T-helper 2 cell treated with Interferon-gamma antibody and Interleukin-4, amounts not matched to agents 5 μg/mL and 100 μg/mL, for 36 hours (primary cell): ENCODE measurements around the gene PRR5.

Experiments used
- DNase-seq: peaks from one replicate; pipeline ENCODE4 v3.0.0; 2021; ENCODE audit warnings: low spot score
- H3K27ac Mint-ChIP-seq: one replicate; pipeline ENCODE4 v1.8.0; 2021; ENCODE audit warnings: mild to moderate bottlenecking, mixed read lengths
- H3K27me3 Mint-ChIP-seq: one replicate; pipeline ENCODE4 v1.8.0; 2021; ENCODE audit warnings: low read depth, mixed read lengths
- H3K36me3 Mint-ChIP-seq: one replicate; pipeline ENCODE4 v1.8.0; 2021; ENCODE audit warnings: low read depth, mixed read lengths
- H3K4me1 Mint-ChIP-seq: one replicate; pipeline ENCODE4 v1.8.0; 2021; ENCODE audit warnings: low read depth, mixed read lengths
- H3K4me3 Mint-ChIP-seq: one replicate; pipeline ENCODE4 v1.8.0; 2022; ENCODE audit warnings: mild to moderate bottlenecking, moderate library complexity, mixed read lengths
- H3K9me3 Mint-ChIP-seq: one replicate; pipeline ENCODE4 v1.8.0; 2021; ENCODE audit warnings: mixed read lengths

The PRR5 gene

GRCh38 chr22:44691796-44692661 is 10.0 kb upstream of the PRR5 start:
- Mint-ChIP-seq H3K9me3 (no peaks in the 10 kb centered on the region), H3K27me3 (no peaks in the 10 kb centered on the region), H3K27ac (no peak overlapping the region), H3K36me3 (peaks cover under 1% of the 10 kb centered on the region), H3K4me1 (no peaks in the 10 kb centered on the region), H3K4me3 (no peak overlapping the region)
- DNase-seq, result no peak

DNA sequence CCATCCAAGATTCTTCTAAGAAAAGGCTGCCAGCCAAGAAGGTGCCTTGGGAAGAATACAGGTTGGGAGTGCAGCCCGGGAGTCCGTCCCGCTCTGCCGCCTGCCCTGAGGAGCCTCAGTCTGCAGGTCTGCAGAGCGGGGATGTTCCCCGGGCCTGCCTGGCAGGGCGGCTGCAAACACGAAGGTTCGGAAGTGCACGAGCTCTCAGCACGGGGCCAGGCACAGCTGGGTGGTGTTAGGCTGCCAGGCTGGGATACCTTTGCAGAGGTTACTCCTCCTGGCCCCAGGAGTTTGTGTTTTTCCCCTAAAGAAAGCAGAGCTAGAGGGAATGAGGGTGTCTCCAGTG is 9.4 kb upstream of the PRR5 start:
- Mint-ChIP-seq H3K27ac (no peak overlapping the region), H3K27me3 (no peaks in the 10 kb centered on the region), H3K4me3 (no peak overlapping the region), H3K36me3 (no peaks in the 10 kb centered on the region), H3K4me1 (no peaks in the 10 kb centered on the region), H3K9me3 (no peaks in the 10 kb centered on the region)
- DNase-seq, result no peak

- H3K9me3 Mint-ChIP-seq, result no peaks in the 10 kb centered on the region
- DNase-seq, result no peak
- H3K27me3 Mint-ChIP-seq, result no peaks in the 10 kb centered on the region
- no peak overlapping the region for H3K4me3 Mint-ChIP-seq
- no peak overlapping the region for H3K27ac Mint-ChIP-seq
- no peaks in the 10 kb centered on the region for H3K36me3 Mint-ChIP-seq
- no peaks in the 10 kb centered on the region for H3K4me1 Mint-ChIP-seq
Measured at GRCh38 chr22:44693145-44693544, 8.9 kb upstream of the PRR5 start.

DNA sequence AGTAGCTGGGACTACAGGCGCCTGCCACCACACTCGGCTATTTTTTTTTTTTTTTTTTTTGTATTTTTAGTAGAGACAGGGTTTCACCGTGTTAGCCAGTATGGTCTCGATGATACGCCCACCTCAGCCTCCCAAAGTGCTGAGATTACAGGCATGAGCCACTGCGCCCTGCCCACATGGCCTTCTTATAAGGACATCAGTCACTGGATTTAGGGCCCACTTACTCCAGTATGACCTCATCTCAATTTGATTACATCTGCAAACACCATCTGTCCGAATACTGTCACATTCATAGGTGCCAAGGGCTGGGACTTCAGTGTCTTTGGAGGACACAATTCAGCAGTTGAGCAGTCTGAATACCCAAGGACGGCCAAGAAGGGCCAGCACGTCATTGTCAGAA is 8.2 kb upstream of the PRR5 start:
- Mint-ChIP-seq H3K4me3 (no peak overlapping the region), H3K36me3 (no peaks in the 10 kb centered on the region), H3K27ac (no peak overlapping the region), H3K27me3 (no peaks in the 10 kb centered on the region), H3K9me3 (no peaks in the 10 kb centered on the region), H3K4me1 (no peaks in the 10 kb centered on the region)
- DNase-seq, result no peak

GRCh38 chr22:44697423-44698141 is 4.4 kb upstream of the PRR5 start:
- peak; percentile 82 for DNase-seq
- no peaks in the 10 kb centered on the region for H3K9me3 Mint-ChIP-seq
- H3K4me3 Mint-ChIP-seq, result no peak overlapping the region
- no peaks in the 10 kb centered on the region for H3K36me3 Mint-ChIP-seq
- H3K4me1 Mint-ChIP-seq, result peaks cover 3% of the 10 kb centered on the region
- H3K27me3 Mint-ChIP-seq, result no peaks in the 10 kb centered on the region
- no peak overlapping the region for H3K27ac Mint-ChIP-seq

DNA sequence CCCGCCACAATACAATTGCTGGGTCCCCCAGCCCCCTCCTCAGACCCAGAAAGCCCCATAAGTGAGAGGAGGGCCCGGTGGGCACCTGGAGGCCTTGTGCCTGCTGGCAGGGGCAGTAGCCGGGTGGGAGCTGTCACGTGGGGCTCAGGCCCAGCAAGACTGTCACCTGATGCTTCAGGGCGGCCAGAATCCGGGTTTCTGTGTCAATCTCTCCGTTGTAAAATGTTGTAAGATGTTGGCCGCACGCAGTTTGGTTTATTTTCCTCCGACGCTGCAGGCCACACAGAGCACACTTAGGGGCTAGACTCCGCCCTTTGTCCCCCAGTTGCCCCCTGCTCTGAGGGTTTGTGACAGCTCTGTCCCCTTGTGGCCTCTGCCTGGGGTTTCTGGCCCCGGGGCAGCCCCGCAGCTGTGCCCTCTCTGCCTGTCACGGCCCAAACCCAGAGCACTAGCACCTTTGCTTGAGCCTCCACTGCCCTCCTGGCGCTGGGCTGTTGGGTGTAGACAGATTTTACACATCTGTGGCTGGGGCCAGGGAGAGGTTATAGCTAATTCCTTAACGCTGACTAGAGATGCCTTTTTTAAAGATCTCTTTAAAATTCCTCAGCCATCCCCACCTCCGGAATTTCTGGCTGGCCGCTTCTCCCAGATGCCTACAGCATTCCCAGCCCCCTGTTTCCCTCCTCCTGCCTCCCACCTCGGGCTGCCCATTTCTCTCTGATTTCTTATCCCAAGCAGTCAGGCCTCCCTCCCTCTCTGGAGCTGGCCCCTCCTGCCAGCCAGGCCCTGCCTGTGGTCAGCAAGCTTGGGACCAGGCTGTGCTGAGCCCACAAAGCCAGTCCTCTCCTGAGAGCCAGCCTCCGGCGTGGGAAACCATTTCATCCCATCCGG is 3.2 kb upstream of the PRR5 start:
- Mint-ChIP-seq H3K4me3 (no peak overlapping the region), H3K36me3 (no peaks in the 10 kb centered on the region), H3K4me1 (peaks cover 3% of the 10 kb centered on the region), H3K9me3 (no peaks in the 10 kb centered on the region), H3K27me3 (peaks cover 8% of the 10 kb centered on the region), H3K27ac (no peak overlapping the region)
- no peak for DNase-seq

DNA sequence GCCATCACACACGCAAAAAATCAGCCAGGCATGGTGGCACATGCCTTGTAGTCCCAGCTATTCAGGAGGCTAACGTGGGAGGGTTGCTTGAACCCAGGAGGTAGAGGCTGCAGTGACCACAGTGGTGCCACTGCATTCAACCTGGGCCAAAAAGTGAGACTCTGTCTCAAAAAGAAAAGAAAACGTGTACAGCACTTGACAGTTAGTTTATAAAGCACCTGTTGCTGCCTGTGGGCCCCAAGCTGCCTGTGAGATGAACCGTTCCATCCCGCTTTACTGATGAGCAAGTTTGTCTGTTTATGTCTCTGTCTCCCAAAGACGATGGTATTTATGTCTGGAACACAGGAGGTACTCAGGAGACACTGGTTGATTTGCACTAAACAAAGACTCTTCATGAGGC is 1.5 kb upstream of the PRR5 start:
- H3K27ac Mint-ChIP-seq, result no peak overlapping the region
- H3K9me3 Mint-ChIP-seq, result no peaks in the 10 kb centered on the region
- no peaks in the 10 kb centered on the region for H3K36me3 Mint-ChIP-seq
- peaks cover 3% of the 10 kb centered on the region for H3K4me1 Mint-ChIP-seq
- no peak for DNase-seq
- peaks cover 8% of the 10 kb centered on the region for H3K27me3 Mint-ChIP-seq
- H3K4me3 Mint-ChIP-seq, result no peak overlapping the region

GRCh38 chr22:44701187-44701790 is 715 bp upstream of the PRR5 start:
- H3K27ac Mint-ChIP-seq, result peak overlapping the region; percentile 67
- H3K4me1 Mint-ChIP-seq, result peaks cover 3% of the 10 kb centered on the region
- no peaks in the 10 kb centered on the region for H3K9me3 Mint-ChIP-seq
- H3K27me3 Mint-ChIP-seq, result peaks cover 8% of the 10 kb centered on the region
- DNase-seq, result no peak
- peak overlapping the region; percentile 61 for H3K4me3 Mint-ChIP-seq
- no peaks in the 10 kb centered on the region for H3K36me3 Mint-ChIP-seq

GRCh38 chr22:44702479-44703198 is 635 bp downstream of the PRR5 start:
- Mint-ChIP-seq H3K4me3 (peak overlapping the region; percentile 61), H3K27ac (no peak overlapping the region), H3K36me3 (no peaks in the 10 kb centered on the region), H3K4me1 (peaks cover 3% of the 10 kb centered on the region), H3K27me3 (peaks cover 8% of the 10 kb centered on the region), H3K9me3 (no peaks in the 10 kb centered on the region)
- DNase-seq, result no peak

DNA sequence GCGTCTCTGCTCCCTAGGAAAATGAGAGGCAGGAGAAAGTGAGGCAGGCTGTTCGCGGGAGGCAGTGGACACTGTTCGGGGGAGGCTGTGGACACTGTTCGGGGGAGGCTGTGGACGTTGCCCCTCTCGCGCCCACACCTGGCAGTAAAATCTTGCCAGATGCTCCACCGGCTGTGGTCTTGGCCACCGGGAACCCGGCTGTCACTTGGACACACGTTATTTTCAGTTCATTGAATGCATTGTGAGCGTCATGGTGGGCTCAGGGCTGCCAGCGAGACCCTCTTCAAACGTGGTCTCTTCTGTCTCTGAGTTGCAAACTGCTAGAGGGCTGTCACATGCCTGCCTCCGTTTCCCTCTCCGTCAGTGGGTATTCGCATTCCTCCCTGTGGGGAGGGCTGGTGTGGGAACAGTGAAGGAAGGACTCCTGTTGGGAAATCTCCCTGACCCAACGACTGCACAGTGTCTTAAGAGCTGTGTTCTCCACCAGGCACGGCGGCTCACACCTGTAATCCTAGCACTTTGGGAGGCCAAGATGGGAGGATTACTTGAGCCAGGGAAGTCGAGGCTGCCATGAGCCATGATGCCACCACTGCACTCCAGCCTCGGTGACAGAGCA is 1.4 kb downstream of the PRR5 start:
- peak overlapping the region; percentile 61 for H3K4me3 Mint-ChIP-seq
- H3K36me3 Mint-ChIP-seq, result no peaks in the 10 kb centered on the region
- H3K4me1 Mint-ChIP-seq, result peaks cover 3% of the 10 kb centered on the region
- H3K27me3 Mint-ChIP-seq, result peaks cover 8% of the 10 kb centered on the region
- H3K27ac Mint-ChIP-seq, result no peak overlapping the region
- no peaks in the 10 kb centered on the region for H3K9me3 Mint-ChIP-seq
- no peak for DNase-seq

DNA sequence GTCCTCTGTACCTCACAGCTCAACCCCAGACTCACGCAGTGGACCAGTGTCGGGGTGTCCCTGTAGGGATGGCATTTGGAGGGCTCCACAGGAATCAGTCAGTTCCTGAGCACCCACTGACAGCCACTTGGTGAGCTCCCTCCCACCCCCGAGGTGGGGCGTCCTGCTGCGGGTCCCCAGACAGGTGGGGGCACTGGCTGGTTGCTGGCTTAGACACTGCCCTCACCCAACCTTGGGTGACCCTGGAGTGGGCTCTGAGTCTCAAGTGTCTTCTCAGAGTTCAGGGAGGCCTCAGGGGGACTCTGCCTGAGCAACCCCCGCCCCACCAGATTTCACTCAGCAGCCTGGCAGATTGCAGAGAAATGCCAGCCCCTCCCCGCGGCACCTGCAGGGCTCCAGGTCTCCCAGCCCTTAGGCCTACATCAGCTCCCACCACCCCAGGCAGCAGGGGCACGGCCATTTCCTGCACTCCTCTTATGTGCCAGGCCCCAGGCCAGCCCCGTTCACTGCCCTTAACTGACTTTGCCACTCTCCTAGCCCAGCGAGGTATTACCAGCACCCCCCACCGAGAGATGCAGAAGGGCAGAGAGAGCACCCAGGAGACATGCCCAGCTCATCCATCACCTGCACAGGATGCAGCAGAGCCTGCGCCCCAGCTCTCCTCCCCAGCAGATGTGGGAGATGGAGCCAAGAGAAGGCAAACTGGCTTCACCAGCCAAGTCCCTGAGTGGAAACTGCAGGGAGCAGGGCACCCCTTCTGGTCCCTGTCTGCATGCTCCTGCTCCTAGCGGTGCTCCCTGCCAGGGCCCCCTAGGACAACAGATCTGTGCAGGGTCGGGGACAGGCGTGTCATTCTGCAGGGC is 2.4 kb downstream of the PRR5 start:
- Mint-ChIP-seq H3K27ac (no peak overlapping the region), H3K4me1 (peaks cover 3% of the 10 kb centered on the region), H3K36me3 (no peaks in the 10 kb centered on the region), H3K4me3 (no peak overlapping the region), H3K9me3 (no peaks in the 10 kb centered on the region), H3K27me3 (peaks cover 8% of the 10 kb centered on the region)
- no peak for DNase-seq

DNA sequence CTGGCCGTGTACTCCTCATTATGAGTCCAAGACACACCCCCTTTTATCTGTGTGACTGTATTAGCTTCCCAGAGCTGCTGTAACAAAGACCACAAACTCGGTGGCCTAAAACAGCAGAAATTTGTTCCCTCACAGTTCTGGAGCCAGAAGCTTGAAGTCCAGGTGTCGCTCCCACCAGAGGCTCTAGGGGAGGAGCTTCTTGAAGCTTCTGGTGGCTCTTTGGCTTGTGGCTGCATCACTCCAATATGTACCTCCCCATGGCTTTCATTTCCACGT is 3.0 kb downstream of the PRR5 start:
- DNase-seq, result no peak
- Mint-ChIP-seq H3K27ac (no peak overlapping the region), H3K9me3 (no peaks in the 10 kb centered on the region), H3K4me1 (peaks cover 3% of the 10 kb centered on the region), H3K4me3 (no peak overlapping the region), H3K36me3 (no peaks in the 10 kb centered on the region), H3K27me3 (peaks cover 8% of the 10 kb centered on the region)
